HepG2 (cell line): ENCODE data around the gene ZNF274. TPM values are rescaled to one million over a fixed set of nuclear protein-coding genes. Genes with fewer than 3 reads are reported as not detected.

ENCODE experiments used
- AGO1 ChIP-seq: fragments of 200-400 bp; formaldehyde crosslinking; IDR thresholded peaks from 2 replicates; pipeline ENCODE4 v1.6.1; 2017; ENCODE audit warnings: mild to moderate bottlenecking, low read depth, low read length, moderate library complexity; ENCODE audit not compliant: poor library complexity, severe bottlenecking
- CHD2 ChIP-seq: IDR thresholded peaks from 2 replicates; pipeline ENCODE4 v1.6.1; 2011; ENCODE audit warnings: low read depth, low read length, improper control_type of control experiment
- CREBL2 ChIP-seq: sonication (generic); formaldehyde crosslinking; IDR thresholded peaks from 2 replicates; pipeline ENCODE4 v1.8.1; 2023; ENCODE audit warnings: missing genetic modification reagents, mild to moderate bottlenecking, borderline replicate concordance
- HDAC6 ChIP-seq: fragments of 200-600 bp; sonication (generic); IDR thresholded peaks from 2 replicates; pipeline ENCODE4 v1.7.0; 2017; ENCODE audit warnings: mild to moderate bottlenecking, antibody characterized with exemption, low read length, low read depth
- HHEX ChIP-seq: IDR thresholded peaks from 2 replicates; pipeline ENCODE4 v1.6.1; 2016; ENCODE audit warnings: control low read depth
- IRF2 ChIP-seq: IDR thresholded peaks from 2 replicates; pipeline ENCODE4 v1.6.1; 2018; ENCODE audit warnings: missing genetic modification reagents, missing compliant biosample characterization
- MBNL3 ChIP-seq: fragments of 250-450 bp; sonication (Bioruptor Pico); conservative IDR thresholded peaks from 2 replicates; pipeline ENCODE4 v1.8.0; 2022; ENCODE audit warnings: mild to moderate bottlenecking, inconsistent platforms
- MEIS2 ChIP-seq: sonication (generic); formaldehyde crosslinking; IDR thresholded peaks from 2 replicates; pipeline ENCODE4 v1.9.0; 2021; ENCODE audit warnings: mild to moderate bottlenecking, missing genetic modification reagents
- NAIF1 ChIP-seq: sonication (generic); formaldehyde crosslinking; IDR thresholded peaks from 2 replicates; pipeline ENCODE4 v1.5.0; 2020; ENCODE audit warnings: mild to moderate bottlenecking, missing genetic modification reagents, borderline replicate concordance
- SCMH1 ChIP-seq: sonication (generic); formaldehyde crosslinking; IDR thresholded peaks from 2 replicates; pipeline ENCODE4 v1.9.0; 2021; ENCODE audit warnings: missing genetic modification reagents, mild to moderate bottlenecking, borderline replicate concordance
- YEATS4 ChIP-seq: sonication (generic); formaldehyde crosslinking; IDR thresholded peaks from 2 replicates; pipeline ENCODE4 v1.4.0; 2020; ENCODE audit warnings: missing genetic modification reagents, borderline replicate concordance
- ZBTB3 ChIP-seq: sonication (generic); formaldehyde crosslinking; IDR thresholded peaks from 2 replicates; pipeline ENCODE4 v1.4.0; 2020; ENCODE audit warnings: low read depth, mild to moderate bottlenecking, moderate library complexity, missing genetic modification reagents, borderline replicate concordance
- ZC3H13 ChIP-seq: sonication (generic); formaldehyde crosslinking; IDR thresholded peaks from 2 replicates; pipeline ENCODE4 v1.8.1; 2023; ENCODE audit warnings: mild to moderate bottlenecking, missing genetic modification reagents, moderate library complexity
- ZKSCAN8 ChIP-seq: IDR thresholded peaks from 2 replicates; pipeline ENCODE4 v1.6.1; 2016; ENCODE audit warnings: borderline replicate concordance, missing genetic modification reagents, missing compliant biosample characterization
- ZSCAN25 ChIP-seq: sonication (generic); formaldehyde crosslinking; IDR thresholded peaks from 2 replicates; pipeline ENCODE4 v1.8.0; 2022; ENCODE audit warnings: mild to moderate bottlenecking, missing genetic modification reagents
- polyA plus RNA-seq, 8 experiments: library from polyadenylated mRNA; depleted of rRNA in 3 of 8; stranded (reverse) in 7 of 8; unstranded in 1 of 8; fragments of >200 nt; fragmentation: Illumina TruSeq in 4 of 8; extraction: Trizol in 4 of 8; gene quantifications; 2 replicates each; pipeline versions ENCODE4 v1.2.1 to v1.2.3, GENCODE V29; 2011 to 2016; ENCODE audit warnings: low read depth in 4 of 8, missing spikeins in 1 of 8, mixed read lengths in 1 of 8; ENCODE audit not compliant: insufficient read depth in 1 of 8
- total RNA-seq, 5 experiments: library from RNA; depleted of rRNA; stranded (reverse); fragments of >200 nt; fragmentation: Illumina TruSeq; extraction: Trizol; gene quantifications; 2 replicates each; pipeline ENCODE4 v1.2.3, GENCODE V29; 2016; ENCODE audit warnings: low read depth in 1 of 5
- TF ChIP-seq, protein P1 (sequence below): sonication (generic); formaldehyde crosslinking; IDR thresholded peaks from 2 replicates; pipeline ENCODE4 v1.5.0; 2020; ENCODE audit warnings: mild to moderate bottlenecking, missing genetic modification reagents, borderline replicate concordance
- TF ChIP-seq, protein P2 (sequence below): sonication (generic); formaldehyde crosslinking; IDR thresholded peaks from 2 replicates; pipeline ENCODE4 v1.9.0; 2021; ENCODE audit warnings: mild to moderate bottlenecking, missing genetic modification reagents

Gene ZNF274
- total and polyA plus RNA-seq, 2 of the 13 experiments (the other 11 are each of a cell fraction or from before 2014, with no cell fraction given): 16.1 to 23.0 TPM

- TF ChIP-seq, protein P1, sequence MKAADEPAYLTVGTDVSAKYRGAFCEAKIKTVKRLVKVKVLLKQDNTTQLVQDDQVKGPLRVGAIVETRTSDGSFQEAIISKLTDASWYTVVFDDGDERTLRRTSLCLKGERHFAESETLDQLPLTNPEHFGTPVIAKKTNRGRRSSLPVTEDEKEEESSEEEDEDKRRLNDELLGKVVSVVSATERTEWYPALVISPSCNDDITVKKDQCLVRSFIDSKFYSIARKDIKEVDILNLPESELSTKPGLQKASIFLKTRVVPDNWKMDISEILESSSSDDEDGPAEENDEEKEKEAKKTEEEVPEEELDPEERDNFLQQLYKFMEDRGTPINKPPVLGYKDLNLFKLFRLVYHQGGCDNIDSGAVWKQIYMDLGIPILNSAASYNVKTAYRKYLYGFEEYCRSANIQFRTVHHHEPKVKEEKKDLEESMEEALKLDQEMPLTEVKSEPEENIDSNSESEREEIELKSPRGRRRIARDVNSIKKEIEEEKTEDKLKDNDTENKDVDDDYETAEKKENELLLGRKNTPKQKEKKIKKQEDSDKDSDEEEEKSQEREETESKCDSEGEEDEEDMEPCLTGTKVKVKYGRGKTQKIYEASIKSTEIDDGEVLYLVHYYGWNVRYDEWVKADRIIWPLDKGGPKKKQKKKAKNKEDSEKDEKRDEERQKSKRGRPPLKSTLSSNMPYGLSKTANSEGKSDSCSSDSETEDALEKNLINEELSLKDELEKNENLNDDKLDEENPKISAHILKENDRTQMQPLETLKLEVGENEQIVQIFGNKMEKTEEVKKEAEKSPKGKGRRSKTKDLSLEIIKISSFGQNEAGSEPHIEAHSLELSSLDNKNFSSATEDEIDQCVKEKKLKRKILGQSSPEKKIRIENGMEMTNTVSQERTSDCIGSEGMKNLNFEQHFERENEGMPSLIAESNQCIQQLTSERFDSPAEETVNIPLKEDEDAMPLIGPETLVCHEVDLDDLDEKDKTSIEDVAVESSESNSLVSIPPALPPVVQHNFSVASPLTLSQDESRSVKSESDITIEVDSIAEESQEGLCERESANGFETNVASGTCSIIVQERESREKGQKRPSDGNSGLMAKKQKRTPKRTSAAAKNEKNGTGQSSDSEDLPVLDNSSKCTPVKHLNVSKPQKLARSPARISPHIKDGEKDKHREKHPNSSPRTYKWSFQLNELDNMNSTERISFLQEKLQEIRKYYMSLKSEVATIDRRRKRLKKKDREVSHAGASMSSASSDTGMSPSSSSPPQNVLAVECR: peak; percentile 72; the same call in 1 of the 2 replicates
- TF ChIP-seq ZBTB3 (no peak), NAIF1 (peak; percentile 64; the same call in 1 of the 2 replicates), MEIS2 (CRISPR knock-in tag) (no peak), ZC3H13 (CRISPR knock-in tag) (0 out of 2 replicates have a peak, but pooled peaks have one; percentile 57), MBNL3 (CRISPR knock-in tag) (no peak), SCMH1 (no peak), IRF2 (CRISPR knock-in tag) (0 out of 2 replicates have a peak, but pooled peaks have one; percentile 21), HHEX (CRISPR knock-in tag) (no peak), CHD2 (no peak), AGO1 (peak; percentile 48), ZSCAN25 (peak; percentile 42; the same call in 1 of the 2 replicates), HDAC6 (no peak), ZKSCAN8 (CRISPR knock-in tag) (no peak), CREBL2 (CRISPR knock-in tag) (0 out of 2 replicates have a peak, but pooled peaks have one; percentile 42), YEATS4 (CRISPR knock-in tag) (peak; percentile 63)
- TF ChIP-seq, protein P2, sequence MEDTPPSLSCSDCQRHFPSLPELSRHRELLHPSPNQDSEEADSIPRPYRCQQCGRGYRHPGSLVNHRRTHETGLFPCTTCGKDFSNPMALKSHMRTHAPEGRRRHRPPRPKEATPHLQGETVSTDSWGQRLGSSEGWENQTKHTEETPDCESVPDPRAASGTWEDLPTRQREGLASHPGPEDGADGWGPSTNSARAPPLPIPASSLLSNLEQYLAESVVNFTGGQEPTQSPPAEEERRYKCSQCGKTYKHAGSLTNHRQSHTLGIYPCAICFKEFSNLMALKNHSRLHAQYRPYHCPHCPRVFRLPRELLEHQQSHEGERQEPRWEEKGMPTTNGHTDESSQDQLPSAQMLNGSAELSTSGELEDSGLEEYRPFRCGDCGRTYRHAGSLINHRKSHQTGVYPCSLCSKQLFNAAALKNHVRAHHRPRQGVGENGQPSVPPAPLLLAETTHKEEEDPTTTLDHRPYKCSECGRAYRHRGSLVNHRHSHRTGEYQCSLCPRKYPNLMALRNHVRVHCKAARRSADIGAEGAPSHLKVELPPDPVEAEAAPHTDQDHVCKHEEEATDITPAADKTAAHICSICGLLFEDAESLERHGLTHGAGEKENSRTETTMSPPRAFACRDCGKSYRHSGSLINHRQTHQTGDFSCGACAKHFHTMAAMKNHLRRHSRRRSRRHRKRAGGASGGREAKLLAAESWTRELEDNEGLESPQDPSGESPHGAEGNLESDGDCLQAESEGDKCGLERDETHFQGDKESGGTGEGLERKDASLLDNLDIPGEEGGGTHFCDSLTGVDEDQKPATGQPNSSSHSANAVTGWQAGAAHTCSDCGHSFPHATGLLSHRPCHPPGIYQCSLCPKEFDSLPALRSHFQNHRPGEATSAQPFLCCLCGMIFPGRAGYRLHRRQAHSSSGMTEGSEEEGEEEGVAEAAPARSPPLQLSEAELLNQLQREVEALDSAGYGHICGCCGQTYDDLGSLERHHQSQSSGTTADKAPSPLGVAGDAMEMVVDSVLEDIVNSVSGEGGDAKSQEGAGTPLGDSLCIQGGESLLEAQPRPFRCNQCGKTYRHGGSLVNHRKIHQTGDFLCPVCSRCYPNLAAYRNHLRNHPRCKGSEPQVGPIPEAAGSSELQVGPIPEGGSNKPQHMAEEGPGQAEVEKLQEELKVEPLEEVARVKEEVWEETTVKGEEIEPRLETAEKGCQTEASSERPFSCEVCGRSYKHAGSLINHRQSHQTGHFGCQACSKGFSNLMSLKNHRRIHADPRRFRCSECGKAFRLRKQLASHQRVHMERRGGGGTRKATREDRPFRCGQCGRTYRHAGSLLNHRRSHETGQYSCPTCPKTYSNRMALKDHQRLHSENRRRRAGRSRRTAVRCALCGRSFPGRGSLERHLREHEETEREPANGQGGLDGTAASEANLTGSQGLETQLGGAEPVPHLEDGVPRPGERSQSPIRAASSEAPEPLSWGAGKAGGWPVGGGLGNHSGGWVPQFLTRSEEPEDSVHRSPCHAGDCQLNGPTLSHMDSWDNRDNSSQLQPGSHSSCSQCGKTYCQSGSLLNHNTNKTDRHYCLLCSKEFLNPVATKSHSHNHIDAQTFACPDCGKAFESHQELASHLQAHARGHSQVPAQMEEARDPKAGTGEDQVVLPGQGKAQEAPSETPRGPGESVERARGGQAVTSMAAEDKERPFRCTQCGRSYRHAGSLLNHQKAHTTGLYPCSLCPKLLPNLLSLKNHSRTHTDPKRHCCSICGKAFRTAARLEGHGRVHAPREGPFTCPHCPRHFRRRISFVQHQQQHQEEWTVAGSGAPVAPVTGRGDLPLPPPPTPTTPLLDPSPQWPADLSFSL (CRISPR knock-in tag): no peak
Observed at GRCh38 chr19:58150328-58150921, 32.4 kb upstream of the ZNF274 start, which contains the start of gene ZNF329 (continued).
